Daoy (cell line): ENCODE data around the gene SMAD6. TPM values are rescaled to one million over a fixed set of nuclear protein-coding genes. Genes with fewer than 3 reads are reported as not detected.
"Not testable (repeated sequence)": the region's sequence is repeated elsewhere in the genome, so short reads cannot be mapped to it uniquely, and the experiment has no call there.

Experiments used
- DNase-seq: peaks from one replicate; pipeline ENCODE4 v3.0.0-alpha.2; 2015; ENCODE audit warnings: low read depth
- total RNA-seq: library from RNA; depleted of rRNA; stranded (reverse); fragments of >200 nt; shearing (Covaris generic); gene quantifications from 2 replicates; pipeline ENCODE4 v1.2.3, GENCODE V29; 2014

SMAD6 gene
- total RNA-seq, 1 experiment from 2014 or later: 9.0 TPM

DNA sequence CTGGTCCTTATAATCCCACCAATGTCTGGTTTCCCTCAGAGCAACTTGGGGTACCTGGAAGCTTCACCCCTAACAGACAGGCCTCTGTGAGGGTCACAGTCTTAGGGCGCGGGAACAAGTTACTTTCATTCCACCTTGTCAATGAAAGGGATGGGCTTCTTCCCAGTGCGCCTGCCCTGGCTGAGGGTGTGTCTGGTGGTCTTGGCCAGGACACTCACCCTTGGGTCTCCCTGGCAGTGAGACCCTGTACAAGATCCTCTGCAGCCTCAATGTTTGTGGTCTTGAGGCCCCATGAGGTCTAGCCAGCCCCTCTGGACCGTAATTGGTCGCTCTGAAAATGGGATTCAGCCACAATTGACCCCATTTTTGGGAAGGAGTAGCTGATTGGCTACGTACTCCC lies 40.2 kb downstream of the SMAD6 start:
- no peak for DNase-seq

DNA sequence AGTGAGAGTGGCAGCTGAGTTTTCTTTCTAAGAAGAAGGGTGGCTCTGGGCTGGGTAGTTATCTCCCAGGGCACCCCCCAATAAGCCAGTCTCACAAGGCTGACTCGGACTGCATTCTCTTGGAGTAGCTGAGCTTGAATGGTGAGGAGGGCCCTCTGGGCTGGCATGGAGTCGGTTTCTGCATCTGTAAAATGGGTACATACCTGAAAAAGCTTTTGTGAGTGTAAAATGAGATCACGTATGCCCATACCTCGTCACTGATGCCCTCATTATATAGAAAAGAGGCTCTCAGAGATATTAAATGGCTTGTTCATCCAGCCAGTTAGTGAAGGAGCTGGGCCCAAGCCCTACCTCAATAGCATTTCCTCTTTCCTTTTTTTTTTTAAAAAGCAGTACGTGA lies 41.2 kb downstream of the SMAD6 start:
- no peak for DNase-seq

DNA sequence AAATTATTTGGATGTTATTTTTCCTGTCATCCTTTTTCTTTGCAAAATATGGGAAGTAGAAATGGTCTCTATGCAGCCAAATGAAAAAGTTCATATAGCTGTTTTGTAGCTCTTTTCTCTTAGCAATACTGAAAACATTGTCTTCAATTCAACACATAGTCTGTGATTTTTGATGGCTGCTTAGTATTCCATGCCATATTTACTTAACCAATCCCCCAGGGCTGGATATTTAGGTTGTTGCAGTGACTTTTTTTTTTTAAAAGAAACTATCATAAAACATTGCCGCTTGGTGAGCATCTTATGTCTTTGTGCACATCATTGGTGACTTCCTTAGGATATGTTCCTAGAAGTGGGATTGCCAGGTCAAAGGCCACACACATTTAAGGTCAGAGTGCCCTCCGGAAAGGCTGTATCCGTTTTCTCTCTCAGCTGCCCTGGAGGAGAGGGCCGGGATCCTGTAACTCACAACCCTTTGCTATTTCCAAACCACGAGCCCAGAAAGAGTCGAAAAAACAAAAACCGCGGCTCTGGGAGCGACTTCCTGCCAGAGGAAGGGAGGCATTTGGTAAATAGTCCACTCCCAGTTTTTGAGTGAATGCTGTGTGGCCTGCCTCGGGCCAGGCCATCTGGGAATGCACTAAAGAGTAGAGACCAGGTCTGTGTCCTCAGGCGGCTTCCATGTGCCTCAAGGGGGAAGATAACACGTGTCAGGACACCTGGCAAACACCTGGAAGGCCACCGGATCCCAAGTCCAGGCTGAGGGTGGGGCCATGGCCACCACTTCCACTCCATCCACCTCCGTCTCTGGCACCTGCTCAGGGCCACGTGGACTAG lies 41.9 kb downstream of the SMAD6 start:
- DNase-seq: no peak

DNA sequence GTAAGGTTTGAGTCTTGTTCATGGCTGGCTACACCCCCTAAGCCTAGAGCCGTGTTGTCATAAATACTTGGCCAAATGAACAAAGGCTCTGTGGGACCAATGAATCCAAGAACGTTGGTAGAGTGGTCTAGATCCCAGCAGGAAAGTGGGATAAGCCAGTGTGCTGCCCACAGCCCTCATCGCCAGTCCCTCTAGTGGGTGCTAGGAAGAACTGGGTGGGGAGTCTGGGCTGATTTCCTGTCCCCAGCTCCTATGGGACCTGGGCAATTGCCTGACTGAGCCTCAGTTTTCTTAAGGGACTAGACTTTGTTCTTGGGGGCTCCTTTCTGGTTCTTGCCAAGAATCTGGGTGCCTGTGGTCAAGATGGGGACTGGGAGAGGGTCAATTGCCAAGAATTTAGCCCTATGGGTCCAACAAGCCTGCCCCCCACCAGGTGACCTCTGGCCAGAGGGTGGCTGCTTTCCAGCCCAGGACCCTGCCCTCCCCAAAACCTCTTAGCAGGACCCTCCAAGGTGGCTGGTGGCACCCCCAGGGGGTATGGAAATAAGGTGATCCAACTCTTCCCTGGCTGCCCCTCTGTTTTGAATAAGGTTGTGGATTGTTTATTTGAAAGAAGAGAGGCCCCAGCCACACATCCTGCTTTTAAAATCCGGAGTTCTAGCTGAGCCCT lies 42.7 kb downstream of the SMAD6 start:
- no peak for DNase-seq

DNA sequence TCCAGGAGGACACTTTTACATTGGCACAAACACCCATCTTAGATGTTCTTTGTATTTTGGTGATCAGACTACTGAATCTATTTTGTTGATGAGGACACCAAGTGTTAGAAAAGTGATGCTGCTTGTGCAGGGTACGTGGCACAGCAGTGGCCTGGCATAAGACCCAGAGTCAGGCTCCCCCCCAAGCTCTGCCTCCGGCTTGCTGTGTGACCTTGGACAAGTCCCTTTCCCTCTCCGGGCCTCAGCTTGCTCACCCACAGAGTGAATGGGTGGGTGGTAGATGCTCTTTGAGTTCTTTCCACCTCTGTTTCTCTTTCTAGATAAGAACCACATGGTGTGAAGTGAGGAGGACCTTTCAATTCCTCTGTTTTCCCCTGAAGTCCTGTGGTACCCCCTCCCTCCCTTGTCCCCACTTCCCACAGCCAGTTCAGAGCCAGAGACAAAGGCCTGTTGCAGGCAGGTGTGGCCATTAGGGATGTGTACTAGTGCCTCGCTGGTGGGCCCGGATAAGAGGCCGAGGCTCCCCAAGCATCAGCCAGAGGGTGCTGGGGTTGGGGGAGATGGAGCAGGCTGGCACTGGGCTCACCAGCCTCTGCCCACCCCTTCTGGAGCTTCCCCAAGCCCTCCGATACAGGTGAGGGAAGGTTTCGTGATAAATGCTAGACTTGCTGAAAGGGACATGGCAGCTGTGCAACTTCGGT lies 43.6 kb downstream of the SMAD6 start:
- DNase-seq: no peak

DNA sequence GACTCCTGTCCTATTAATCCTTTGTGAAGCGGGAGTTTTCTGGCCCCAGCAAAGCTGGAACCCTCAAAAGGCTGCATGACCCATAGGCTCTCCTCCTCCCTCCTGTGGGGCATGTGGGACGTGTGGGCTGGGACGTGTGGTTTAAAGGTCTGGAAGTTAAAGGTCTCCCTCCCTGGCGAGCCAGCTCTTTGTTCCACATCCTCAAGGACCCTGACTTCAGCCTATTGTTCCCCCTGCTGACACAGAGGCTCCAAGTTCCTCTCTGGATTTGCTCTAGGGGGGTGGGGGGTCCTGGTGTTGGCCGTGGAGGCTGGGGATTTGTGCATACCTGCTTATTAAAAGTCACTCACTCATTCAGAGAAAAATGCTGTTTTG lies 44.2 kb downstream of the SMAD6 start:
- no peak for DNase-seq

DNA sequence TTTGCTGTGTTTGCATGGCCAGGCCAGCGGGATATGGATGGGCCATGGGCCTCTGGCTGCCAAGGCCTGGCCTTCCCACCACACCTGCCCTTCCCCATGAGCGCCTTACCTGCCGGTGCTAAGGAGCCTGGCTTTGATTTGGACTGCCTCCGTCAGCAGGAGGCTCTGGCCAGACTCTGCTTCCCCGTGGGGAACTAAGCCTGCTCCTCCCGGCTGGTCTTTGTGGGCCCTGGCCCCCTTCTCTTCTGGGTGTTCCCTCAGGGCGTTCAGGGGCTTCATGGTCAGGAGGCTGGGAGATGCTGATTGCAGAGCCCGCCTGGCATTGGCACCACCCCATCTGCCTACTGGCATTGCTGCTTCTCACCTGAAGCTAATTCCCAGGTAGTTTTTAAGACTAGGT lies 45.2 kb downstream of the SMAD6 start:
- DNase-seq: no peak

DNA sequence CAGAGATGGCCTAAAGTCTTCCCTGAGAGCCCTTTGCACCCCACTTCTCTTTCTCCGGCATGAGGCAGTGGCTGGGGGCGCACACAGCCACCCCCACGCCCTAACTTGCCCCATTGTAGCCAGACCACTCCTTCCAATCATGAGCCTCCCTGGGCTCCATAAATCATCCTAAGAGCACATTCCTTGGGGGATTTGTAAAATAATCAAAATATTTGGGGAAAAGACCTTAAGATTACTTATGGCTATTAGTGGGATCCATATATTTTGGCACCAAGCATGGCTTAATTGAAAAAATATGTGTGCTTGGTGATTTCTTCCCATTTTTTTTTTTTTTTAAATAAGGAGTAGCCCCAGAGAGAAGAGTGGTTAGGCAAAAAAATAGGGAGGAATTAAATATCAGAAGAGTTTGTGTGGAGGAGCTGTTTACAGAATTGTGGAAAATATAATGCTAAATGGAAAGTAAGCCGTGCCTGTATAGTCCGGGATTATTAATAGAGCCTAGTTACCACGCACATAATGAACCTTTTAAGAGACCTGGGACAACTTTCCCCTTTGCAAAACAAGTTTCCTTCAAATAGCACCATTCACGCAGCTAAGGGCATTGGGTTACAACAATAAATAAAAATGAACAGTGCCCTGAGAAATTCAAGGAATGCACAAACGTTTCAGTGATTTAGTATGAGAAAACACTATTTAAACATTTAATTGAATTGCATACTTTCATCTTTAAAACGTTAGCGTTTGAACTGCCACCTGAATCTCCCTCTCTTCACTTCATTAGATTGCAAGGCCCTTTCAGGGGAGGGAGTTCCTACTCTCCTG lies 46.1 kb downstream of the SMAD6 start:
- DNase-seq: no peak

DNA sequence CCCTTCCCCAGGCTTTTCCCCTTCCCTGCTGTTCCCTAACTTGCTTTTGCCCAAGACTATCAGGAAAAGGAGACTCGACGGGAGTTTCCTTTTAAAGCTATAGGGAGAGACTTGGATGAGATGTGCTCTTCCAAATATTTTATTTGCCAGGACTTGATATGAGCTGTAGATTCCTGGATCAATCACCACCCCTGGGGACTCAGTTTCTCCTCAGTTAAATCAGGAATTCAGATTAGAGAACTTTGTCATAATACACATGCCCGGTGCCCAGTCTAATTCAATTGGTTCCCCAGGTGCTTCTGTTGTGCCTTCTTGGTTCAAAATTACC lies 46.6 kb downstream of the SMAD6 start:
- DNase-seq: no peak

DNA sequence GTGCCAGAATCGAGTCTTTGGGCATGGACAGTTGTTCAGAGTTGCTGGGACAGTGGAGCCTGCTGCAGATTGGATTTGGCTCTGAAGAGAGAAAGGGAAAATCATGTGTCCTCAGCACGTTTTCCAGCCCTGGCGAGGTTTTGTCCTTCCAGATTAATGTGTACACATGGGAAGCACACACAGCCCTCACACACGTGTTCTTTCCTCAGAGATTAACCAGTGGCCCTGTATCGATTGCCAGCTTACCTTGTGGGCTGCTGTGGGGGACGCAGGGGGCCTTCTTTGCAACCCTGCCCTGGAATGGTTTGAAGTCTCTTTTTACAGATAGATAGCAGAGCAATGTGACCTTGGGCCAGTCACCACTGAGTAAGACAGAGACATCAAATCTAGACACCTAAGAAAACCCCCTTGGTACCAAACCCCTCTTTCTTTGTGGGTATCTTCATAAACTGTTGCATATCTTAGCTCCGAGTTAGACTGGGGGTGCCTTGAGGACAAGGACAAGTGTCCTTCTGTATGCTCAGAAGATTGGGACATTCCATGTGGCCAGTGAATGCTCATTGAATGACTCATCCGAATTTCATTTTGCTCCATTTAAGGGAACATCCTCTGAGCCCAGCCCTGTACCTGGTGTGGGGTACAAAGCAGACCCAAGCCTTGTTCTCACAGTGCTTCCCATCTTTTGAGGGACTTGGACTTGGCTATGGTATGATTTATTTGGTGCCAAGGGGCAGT lies 48.0 kb downstream of the SMAD6 start:
- no peak for DNase-seq

DNA sequence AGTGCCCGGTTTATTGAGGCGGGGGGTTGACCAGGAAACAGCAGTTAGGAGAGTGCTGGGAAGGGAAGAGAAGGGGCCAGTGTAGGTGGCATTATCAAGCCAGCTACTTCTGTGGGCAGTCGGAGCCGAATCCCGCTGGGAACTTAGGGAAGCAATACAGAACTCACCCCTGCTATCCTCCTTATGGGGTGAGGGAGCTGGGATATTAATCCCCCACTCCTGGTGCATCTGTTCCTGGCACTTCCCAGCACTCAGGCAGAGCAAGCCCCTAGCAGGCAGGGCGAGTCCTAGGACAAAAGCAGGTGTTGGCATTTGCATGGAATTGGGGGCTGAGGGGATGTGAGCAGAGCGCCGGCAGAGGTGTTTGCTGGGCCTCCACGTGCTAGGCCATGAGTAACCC lies 48.6 kb downstream of the SMAD6 start:
- no peak for DNase-seq

DNA sequence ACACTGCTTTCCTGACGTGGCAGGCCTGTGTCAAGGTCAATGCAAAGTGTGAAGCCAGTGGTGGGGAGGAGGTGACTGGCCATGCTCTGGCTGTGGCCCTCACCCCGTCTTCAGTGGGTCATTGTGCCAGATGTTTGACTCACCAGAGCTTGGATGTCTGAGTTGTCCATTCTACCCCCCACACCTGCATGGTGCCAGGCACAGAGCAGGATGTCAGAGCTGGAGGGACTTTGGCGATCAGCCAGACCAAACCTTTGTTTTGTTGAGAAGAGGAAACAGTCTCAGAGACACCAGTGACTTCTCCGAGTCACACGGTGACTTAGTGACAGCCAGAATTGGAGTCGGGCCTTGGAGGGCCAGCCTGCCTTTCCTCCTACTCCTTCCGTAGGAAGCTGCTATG lies 49.5 kb downstream of the SMAD6 start:
- DNase-seq: no peak

DNA sequence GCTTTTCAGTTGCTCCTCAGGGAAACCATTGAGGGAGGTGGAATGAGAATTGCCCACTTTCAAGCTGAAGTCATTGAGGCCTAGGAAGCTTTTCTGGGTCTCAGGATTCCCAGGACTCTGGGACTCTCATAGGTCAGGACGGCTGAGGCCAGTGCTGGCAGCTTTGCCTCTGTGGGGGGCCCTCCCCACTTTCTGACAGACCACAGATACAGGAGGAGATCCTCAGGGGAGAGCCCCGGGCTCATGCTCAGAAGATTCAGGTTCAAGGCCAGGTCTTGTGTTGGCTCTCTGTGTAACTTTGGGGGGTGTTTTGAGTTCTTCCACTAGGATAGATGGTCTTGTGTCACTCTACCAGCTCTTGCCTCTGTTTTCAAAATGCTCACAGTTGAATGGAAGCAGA lies 50.0 kb downstream of the SMAD6 start:
- no peak for DNase-seq

DNA sequence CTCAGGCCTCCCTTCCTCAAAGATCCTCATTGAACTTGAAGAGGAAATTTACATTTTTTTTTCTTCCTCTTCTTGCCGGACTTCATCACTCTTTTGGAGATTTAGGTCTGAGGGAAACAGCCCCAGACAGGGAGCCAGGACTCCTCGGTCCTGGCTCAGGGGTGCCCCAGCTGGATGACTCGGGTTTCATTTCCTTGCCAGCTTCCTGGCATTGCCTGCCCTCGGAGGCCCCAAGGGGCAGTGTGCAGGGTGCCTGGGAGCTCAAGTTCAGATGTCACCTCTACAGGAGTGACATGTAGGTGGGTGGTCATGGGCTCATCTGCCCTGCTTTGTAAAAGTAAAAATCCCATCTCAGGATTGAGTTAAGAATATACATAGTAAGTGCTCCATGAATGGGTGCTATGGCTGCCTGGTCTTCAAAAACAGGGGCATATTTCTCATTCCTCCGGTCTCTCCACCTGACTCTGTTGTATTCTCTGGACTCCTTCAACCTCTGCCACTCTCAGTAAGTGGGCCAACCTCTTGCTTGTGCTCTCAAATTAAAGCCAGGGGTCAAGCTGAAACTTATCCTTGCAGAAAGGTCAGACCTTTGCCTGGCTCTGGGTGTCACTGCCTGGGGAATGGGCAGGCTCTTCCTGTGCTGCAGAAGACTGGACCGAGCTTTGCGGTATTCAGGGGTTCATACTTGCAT lies 51.8 kb downstream of the SMAD6 start:
- no peak for DNase-seq

DNA sequence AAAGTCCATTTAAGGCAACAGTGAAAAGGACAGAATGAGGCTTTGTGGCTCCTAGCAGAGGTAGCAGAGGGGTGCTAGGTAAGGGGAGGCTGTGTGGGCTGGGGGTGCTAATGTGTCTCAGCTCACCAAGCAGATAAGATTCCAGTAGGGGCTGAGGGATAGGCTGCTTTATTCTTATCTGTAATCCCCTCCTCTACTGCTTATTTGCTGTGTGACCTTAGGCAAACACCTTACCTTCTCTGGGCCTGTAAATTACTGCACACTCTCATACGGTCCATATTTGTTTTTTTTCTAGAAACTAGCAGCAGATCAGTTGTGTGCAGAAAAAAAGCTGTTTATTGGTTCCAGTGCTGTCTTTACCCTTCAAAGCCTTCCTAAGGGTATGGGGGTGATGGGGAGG lies 52.8 kb downstream of the SMAD6 start:
- DNase-seq: no peak

DNA sequence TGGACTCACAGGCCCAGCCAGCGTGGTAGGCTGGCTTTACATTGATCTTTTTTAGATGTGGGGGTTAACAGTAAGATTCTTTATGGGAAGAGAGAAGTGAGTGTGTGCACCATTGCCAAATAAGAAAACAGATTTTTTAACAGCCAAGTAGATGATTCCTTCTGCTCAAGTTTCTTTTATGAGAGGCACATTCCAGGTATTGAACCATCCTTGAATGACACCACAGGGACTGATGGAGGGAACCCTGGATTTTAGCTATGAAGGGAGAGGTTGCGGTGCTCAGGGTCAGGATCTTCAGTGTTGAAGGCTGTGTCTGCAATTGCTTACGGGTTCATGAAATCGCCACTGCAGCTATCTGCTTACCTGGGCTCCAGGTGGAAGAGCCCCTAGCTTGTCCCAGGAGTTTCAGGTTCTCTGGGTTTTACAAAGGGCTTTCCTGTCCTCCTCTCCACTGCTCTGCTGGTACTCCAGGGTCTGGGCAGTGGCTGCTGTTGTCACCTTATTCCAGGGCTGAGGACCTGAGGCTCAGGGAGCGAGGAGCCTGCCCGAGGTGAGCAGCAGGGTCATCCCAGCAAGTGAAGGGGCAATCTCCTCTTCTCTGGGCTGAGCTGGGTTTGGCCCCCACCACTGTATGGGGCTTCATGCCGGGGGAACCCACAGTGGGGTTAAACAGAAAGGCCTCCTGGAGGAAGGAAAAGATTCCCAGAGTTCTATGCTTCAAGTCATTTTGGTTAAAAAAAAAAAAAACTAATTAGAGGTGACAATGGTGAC lies 53.4 kb downstream of the SMAD6 start:
- no peak for DNase-seq

DNA sequence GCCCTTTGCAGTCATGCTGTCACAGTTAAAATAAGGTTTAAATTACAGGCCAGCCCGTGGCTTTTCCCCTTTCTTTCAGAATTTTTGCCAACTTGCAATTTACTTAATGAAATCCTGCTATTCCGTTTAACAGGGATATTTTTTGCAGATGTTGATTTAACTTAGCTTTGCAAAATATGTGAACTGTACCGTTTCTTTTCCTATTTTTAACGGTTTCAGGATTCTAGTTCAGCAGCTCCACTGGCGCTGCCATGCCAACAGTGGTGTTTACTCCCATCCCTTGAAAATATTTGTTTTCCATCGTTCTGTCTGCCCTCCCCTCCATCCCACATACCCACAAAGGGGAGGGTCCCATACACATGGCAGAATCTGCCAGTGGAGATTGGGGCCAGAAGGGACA lies 54.3 kb downstream of the SMAD6 start:
- no peak for DNase-seq

DNA sequence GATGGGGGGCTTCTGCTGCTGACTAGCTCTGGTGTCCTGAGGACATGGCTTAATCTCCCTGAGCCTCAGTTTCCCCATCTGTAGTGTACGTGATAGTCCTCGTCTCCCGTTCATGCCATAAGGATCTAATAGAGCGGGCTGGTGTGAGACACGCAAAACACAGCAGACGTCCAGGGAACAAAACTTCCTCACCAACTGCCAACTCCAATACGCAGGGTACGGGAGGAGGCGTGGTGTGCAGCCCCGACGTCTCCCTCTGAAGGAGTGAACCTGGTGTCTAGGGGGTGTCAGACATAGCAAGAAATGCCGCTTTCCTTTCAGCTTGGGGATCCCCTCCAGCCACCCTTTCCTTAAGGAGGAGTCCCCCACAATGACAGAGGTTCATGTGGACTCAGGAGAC lies 55.0 kb downstream of the SMAD6 start:
- no peak for DNase-seq

DNA sequence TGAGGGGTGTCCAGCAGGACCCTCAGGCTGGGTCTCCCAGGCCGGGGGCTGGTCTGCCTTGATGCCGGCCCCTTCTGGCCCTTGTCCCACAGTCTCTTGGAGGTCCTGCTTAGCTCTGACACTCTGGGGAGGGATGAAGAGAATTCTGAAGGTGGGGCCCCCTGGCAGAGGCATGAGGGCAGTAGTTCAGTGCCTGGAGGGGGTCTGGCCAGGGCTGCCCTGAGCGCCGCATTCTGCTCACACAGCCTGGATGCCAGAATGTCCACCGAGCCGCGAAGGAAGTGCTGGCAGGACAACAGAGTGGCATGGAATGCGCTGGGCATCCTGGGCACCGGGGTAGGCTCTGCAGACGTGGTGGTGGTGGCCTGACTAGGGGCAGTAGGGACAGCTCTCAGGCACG lies 55.5 kb downstream of the SMAD6 start:
- no peak for DNase-seq

DNA sequence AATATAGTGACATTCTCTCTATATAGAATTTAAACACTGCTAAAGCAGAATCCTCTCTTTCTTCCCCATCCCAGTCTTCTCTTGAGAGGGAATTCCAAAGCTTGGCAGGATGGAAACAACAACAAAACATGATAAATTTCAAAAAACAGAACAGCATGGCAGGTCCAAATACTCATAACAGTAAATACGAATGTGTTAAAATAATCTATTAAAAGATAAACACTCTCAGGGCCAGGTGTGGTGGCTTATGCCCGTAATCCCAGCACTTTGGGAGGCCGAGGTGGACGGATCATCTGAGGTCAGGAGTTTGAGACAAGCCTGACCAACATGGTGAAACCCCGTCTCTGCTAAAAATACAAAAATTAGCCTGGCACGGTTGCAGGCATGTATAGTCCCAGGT lies 56.2 kb downstream of the SMAD6 start:
- not testable (repeated sequence) for DNase-seq
